M059J (cell line): ENCODE data around the gene AUTS2. TPM values are rescaled to one million over a fixed set of nuclear protein-coding genes. Genes with fewer than 3 reads are reported as not detected.
A peak's percentile ranks its signal among the peaks of the same experiment; 100 is the strongest.

ENCODE experiments used
- DNase-seq: peaks from one replicate; pipeline ENCODE4 v3.0.0-alpha.2; 2012; ENCODE audit warnings: low read depth
- total RNA-seq: library from RNA; depleted of rRNA; stranded (reverse); fragments of >200 nt; shearing (Covaris generic); gene quantifications from 2 replicates; pipeline ENCODE4 v1.2.3, GENCODE V29; 2014

Gene AUTS2
- total RNA-seq, 1 experiment from 2014 or later = 6.9 TPM

GRCh38 chr7:70178211-70178610 lies 579.9 kb downstream of the AUTS2 start:
- no peak for DNase-seq

GRCh38 chr7:70178787-70179186 lies 580.5 kb downstream of the AUTS2 start:
- DNase-seq = peak; percentile 81

DNA sequence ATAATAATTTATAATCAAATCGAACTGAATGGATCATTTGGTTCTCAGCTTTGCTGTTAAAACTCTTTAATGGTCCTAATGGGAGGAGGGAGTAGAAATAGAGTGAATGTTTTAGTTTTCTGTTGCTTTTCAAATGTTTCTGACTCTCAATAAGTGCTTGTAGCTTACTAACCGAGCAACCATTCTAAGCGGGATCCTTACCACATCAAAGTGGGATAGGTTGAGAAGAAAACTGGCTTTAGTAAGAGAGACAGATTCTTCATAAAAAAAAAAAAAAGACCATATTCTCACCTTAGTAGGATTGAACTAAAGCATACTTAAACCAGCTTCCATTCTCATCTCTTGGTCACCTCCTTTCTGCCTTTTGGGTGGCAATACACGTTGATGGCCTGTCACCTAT lies 584.2 kb downstream of the AUTS2 start:
- DNase-seq = no peak

GRCh38 chr7:70183278-70183677 lies 585.0 kb downstream of the AUTS2 start:
- no peak for DNase-seq

DNA sequence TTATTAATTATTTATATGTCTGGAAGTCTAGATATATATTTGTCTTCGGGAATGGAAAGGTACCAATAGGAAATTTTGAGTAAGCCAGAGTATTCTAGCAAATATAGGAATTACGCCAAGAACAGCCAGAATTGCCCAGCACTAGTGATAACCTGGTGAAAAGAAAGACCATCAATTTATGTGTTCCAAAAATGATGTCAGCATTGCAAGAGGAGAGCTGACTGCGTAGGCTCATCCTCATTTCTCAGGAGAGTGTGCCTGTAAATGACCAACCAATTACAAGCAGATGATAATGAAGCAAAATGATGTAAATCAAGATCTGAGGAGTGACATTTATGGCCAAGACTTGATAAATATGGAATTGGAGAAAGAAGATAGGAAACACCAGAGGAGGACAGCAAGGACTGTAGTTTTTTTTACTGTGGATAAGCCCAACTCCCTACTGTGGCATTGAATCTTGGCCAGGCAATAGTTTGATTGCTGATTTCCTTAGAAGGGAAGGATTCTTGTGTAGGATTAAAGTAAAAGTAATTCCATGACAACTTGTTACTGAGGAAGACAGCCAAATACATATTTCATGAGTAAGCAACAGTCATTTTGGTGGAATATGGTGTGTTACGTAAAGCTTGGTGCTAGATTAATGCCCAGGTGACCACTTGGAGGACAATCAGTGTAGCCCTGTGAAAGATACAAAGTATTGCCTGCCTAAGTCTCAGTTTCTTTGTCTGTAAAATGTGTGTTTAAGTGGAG lies 590.8 kb downstream of the AUTS2 start:
- no peak for DNase-seq

GRCh38 chr7:70189776-70190175 lies 591.5 kb downstream of the AUTS2 start:
- no peak for DNase-seq

DNA sequence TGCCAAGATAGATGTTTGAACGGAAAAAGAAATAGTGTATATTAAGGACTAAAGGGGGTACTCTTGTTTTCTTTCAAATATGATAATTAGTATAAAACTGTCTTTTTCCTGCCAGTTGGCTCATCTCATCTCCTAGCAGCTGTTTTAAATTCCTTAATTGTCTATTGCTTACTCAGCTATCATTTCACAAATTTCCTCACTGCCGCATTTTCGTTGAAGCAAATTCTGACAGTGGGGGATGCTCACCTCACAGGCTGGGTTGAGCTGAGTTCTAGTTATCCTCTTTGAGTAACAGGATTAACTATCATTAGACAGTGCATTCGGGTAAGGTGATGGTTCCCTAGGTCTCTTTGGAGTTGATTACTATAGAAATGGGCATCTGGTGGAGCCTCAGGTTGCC lies 592.0 kb downstream of the AUTS2 start:
- DNase-seq = no peak

- DNase-seq = peak; percentile 27
Measured at GRCh38 chr7:70193514-70193913, 595.2 kb downstream of the AUTS2 start.

DNA sequence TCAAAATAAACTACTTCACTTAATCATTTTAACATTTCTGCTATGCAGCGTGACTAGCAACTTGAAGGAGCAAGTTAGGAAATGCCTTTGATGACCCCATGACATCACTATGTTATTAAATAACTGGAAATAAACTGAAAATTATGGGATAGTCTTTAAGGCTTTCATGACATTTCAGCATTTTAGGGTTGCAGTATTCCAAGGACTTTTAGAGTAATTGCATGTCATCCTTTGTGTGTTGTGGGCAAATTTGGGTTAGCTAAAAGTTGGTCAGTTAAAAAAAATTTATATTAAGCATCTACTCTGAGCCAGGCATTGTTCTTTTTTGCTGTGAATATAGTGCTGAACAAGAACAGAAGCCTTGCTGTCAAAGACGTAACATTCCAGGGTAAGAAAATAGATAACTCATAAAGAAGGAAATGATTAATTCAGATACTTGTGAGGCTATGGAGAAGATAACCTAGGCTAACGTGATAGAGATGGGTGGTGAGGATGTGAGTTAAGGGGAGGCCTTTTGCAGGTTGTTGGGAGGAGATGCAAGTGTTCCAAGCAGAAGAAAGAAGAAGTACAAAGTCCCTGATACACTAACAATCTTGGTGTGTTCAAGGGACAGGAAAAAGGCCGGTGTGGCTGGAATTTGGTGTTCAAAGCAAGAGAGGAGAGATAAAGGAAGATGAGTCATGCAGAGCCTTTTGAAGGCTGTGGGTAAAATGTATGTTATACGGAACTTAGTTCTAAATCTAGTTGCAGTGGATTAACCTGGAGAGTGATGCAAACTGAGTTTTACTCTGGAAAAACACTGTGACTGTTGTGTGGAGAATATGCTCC lies 610.2 kb downstream of the AUTS2 start:
- peak; percentile 29 for DNase-seq

DNA sequence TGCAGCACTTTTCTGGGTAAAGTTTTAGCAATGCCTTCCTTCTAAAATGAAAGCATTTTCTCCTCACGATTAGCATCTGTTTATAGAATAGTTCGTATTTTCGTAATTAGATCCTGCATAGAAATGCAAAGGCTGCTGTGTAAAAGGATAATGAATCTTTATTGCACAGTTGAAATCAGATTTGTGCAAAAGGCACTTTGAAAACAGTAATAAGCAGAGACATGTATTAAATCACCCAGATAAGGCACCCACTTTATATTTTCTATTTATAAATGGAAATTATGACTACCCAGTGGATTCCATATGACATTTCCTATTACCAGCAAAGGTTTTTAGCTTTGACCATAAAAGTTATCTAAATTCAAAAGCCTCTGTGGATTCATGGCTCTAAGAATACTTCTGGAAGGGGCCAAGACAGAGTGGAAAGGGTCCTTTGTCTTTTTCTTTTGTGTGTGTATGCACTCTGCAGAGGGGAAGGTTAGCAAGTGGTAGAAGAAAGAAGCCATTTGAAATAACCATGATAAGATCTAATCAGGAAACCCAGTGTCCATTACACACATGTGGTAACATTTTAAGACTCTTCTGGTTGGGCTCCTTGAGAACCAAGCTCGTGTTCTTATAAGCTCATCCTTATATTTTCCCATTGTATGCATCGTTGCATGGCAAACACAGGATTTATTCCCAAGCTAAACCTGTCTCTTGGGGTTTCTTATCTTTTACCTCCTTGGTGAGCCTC lies 612.1 kb downstream of the AUTS2 start:
- no peak for DNase-seq

- no peak for DNase-seq
Measured at GRCh38 chr7:70210936-70211310, 612.6 kb downstream of the AUTS2 start.

GRCh38 chr7:70212281-70212680 lies 614.0 kb downstream of the AUTS2 start:
- no peak for DNase-seq

GRCh38 chr7:70214071-70214470 lies 615.8 kb downstream of the AUTS2 start:
- DNase-seq = no peak

DNA sequence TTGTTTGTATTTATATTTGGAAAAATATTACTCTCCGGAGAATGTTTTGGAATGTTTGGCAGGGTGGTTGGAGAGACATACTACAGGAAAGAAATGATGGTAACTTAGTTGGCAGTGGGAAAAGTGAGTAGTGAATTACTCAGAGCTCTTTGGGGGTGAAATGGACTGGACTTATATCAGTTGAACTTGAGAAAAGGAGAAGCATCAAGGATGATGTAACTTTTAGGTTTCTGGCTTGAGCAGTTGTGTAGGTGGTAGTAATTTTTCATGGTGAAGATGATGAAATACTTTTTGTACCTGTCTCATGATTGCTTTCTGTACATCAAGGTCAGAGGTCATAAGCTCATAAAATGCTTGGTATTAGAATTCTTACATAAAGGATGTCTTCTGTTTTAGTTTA lies 617.2 kb downstream of the AUTS2 start:
- peak; percentile 51 for DNase-seq

- DNase-seq = no peak
Measured at GRCh38 chr7:70217571-70217970, 619.3 kb downstream of the AUTS2 start.

DNA sequence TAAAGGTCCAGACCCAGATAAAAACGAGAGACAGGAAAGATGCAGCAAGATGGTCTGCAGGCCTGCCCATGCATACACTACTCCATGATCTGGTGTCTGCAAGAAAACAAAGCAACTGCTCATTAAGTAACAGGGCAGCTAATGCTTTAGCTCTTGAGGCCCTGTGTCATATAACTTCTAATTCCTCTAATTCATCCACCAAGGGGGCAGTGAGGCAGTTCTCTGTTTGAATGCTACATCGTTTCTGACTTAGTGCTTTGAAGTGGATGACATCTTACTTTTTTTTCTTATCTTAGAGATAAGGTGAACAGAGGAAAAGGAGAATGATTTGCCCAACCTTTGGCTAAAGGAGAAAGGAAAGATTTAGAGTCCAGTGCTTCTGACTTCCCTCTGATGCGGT lies 619.7 kb downstream of the AUTS2 start:
- DNase-seq = no peak

GRCh38 chr7:70219061-70219460 lies 620.8 kb downstream of the AUTS2 start:
- no peak for DNase-seq

DNA sequence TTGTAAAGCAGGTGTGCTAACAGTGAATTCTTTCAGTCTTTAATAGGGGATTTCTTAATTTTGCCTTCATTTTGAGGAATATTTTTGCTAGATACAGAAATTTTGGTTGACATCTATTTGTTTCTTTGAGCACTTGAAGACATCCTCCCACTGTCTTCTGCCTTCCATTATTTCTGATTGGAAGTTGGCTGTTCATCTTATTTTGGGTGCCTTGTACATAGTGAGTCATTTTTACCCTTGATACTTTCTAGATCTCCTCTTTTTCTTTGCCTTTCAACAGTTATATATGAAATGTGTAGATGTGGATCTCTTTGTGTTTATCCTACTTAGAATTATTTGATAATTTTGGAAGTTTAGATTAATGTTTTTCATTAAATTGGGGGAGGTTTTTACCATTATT lies 631.0 kb downstream of the AUTS2 start:
- DNase-seq = no peak

DNA sequence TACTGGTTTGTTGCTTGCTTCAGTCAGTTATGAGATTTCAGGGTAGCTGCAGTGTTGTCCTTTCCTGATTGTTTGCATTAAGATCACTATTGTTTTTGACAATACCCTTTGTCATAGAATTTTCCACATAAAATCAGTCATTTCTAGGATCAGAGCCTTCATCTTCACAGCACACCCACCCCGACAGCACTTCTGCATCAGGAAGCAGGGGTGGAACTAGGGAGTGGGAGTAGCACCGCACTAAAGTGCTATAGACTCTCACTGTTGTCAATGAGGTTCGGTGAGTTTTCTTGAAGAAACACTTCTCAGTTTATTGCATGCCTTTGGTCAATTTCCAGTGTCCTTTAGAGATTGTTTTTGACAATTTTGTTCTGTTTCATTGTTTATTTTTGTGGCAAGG lies 632.5 kb downstream of the AUTS2 start:
- no peak for DNase-seq

DNA sequence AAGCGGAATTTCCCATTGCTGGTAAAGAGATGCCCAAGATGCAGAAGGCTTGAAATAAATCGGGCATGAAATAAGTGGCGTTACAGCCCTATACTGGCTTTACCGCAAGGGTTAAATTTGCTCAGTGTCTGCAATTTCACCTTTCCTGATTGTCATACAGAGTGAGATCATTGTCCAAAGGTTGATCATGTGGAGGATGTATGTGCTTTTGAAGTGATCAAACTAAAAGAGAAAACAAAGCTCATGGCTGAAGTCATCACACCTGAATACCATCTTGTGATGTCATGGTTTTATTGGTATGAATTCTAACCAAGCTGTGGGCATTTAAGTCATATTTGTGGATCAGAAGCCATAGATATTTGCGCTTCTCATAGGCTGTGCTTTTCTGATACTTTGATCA lies 635.5 kb downstream of the AUTS2 start:
- DNase-seq = no peak

DNA sequence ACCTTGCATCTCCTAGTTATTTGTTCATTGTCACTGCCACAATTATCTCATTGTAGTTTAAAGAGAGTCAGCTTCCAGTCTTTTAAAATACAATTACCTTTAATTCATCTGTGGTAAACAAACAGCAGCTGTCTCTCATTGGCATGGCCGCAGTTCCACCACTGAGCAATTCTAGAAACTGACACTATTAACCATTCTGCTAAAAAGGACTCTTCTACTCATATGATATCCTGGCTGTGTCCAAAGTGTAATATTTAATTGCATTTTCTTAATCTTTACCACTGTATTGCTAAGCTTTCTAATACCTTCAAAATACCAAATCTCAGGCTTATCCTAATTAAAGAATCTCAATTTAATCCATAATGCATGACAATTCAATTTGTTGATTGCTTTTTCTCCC lies 639.0 kb downstream of the AUTS2 start:
- no peak for DNase-seq

GRCh38 chr7:70237831-70238575 lies 639.7 kb downstream of the AUTS2 start:
- DNase-seq = no peak
